NCI-H2107 treated with DMSO at 0.1 percent for 48 hours (cell line): ENCODE measurements around the gene UCKL1.
"Not testable (repeated sequence)": the region's sequence is repeated elsewhere in the genome, so short reads cannot be mapped to it uniquely, and the experiment has no call there.

Experiments
- DNase-seq: peaks from one replicate; lab custom pipeline; 2025; ENCODE audit not compliant: unreplicated experiment; lab: John Stamatoyannopoulos, UW

Gene UCKL1

DNA sequence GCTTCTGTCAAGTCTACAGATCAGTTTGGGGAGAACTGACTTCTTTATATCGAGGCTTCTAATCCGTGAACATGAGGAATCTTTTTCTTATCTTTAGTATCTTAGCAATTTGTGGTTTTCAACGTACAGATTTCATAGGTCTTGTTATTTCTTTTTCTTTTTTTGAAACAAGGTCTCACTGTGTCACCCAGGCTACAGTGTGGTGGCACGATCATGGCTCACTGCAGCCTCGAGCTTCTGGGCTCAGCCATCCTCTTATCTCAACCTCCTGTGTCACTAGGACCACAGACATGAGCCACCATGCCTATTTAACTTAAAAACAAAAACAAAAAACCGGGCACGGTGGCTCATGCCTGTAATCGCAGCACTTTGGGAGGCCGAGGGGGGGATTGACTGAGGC is 32.0 kb downstream of the UCKL1 start:
- no peak for DNase-seq

DNA sequence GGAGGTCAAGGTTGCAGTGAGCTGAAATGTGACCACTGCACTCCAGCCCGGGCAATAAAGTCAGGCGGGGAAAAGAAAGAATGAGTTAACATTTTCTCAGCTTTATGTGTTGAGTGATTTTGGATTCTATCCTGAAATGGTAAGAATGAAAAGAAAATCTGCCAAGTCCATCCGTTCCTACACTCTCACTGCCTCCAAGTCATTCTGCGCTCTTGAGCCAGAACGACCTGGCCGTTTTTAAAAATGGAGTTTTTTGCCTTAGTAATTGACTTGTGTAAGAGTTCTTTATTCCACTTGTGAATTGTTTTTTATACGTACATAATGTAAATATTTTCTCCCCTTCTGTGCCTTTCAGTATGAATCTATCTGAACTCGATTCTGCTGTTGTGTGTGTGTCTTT is 32.6 kb downstream of the UCKL1 start:
- no peak for DNase-seq

DNA sequence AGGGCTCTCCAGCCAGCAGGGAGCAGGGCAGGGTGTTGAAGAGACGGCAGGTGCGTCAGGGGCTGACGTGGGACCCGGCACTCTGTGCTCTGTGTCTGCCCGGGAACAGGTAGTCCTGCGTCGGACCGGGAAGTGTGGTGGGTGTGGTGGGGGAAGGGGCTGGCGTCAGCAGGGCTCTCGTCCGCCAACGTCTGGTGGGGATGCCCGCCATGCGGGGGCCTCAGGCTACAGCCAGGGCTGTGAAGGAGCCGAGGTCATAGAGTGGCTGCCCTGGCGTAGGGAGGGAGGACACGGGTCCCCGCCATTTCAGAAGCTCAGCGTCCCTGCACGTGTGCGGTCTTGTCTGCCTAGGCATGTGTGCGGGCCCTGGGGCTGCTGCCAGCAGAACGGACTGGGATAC is 36.0 kb downstream of the UCKL1 start:
- no peak for DNase-seq

DNA sequence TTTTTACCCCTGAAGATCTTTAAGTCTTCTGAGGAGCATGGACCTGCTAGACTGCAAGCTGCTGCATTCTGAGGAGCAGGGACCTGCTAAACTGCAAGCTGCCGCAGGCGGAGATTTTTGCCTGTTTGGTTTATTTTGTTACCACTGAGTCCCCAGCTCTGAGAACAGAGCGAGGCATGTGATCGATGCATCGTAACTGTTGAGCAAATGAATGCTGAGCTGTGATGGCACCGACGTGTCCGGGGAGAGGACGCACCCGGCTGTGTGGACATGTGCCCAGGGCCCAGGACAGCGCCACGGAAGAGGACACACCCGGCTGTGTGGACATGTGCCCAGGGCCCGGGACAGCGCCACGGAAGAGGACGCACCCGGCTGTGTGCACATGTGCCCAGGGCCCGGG is 37.1 kb downstream of the UCKL1 start:
- DNase-seq = no peak

DNA sequence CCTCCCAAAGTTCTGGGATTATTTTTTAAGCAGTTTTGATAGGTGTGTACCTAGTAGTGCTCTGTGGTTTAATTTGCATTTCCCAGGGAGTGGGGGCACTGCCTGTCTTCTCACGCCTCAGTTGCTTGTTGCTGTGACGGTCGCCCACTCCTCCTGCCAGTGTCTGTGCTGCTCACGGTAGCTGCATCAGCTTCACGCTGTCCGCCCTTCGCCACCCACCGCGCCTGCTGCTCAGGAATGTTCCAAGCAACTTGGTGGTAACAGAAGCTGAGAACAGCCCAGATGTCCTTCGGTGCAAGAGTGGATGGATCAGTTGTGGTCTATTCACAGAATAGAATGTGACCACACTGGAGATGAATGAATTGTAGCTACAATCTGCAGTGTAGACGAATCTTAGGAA is 38.4 kb downstream of the UCKL1 start:
- DNase-seq = no peak

DNA sequence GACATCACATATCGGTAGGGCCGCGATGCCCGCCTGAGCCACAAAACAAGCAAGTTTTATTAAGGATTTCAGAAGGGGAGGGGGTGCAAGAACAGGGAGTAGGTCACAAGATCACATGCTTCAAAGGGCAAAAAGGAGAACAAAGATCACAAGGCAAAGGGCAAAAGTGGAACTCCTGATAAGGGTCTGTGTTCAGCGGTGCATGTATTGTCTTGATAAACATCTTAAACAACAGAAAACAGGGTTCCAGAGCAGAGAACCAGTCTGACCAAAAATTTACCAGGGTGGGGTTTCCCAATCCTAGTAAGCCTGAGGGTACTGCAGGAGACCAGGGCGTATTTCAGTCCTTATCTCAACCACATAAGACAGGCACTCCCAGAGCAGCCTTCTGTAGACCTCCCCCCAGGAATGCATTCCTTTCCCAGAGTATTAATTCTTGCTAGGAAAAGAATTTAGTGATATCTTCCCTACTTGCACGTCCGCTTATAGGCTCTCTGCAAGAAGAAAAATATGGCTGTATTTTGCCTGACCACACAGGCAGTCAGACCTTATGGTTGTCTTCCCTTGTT is 39.8 kb downstream of the UCKL1 start:
- not testable (repeated sequence) for DNase-seq

DNA sequence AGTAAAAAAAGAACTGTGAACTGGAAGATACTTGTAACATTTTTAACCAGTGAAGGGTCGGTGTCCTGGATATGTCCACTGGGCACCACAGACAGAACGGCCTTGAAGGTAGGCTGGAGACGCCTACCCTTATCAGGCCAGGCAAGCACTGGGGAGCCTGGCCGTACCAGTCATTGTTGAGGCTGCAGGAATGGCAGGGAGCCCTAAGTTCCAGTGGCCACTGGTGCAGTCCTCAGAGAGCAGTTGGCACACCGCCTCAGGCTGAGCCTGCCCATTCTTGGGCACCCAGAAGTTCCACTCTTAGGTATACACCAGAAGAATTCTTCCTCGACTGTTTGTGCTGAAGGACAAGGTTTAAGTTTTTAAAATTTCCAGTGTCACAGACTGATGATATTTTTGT is 40.7 kb downstream of the UCKL1 start:
- DNase-seq = no peak

DNA sequence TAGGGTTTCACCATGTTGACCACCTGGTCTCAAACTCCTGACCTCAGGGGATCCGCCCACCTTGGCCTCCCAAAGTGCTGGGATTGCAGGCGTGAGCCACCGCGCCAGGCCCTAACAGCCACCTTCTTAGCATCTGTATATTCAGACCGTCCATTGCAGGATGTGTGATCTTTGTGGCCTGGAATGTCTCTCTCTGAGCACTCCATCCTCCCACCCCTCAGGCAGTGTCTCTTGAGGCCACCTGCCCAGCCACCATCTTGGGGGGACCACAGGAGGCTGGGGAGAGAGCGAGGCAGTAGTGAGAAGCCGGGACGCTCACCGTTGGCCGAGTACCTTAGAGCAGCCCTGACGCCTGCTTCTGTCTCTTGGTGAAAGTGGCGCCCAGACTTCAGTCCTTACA is 42.4 kb downstream of the UCKL1 start:
- no peak for DNase-seq

DNA sequence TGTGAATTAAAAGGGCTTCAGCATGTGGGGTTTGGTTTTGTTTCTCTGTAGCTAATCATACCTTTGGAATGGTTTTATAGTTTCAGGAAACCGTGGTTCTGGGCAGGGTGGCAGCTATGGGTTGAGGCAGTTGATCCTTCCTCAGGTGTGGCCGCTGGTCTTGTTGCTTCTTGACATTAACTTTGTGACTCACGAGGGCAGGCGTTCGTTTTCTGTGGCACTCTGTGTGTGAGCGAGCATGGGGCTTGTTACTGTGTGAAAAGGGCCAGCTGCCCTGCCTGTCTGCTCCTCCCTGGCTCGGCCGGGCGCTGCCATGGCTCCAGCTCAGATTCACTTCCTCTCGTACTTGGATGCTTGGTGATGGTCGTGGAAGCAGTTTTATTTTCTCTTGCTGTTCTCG is 45.0 kb downstream of the UCKL1 start:
- DNase-seq = no peak

DNA sequence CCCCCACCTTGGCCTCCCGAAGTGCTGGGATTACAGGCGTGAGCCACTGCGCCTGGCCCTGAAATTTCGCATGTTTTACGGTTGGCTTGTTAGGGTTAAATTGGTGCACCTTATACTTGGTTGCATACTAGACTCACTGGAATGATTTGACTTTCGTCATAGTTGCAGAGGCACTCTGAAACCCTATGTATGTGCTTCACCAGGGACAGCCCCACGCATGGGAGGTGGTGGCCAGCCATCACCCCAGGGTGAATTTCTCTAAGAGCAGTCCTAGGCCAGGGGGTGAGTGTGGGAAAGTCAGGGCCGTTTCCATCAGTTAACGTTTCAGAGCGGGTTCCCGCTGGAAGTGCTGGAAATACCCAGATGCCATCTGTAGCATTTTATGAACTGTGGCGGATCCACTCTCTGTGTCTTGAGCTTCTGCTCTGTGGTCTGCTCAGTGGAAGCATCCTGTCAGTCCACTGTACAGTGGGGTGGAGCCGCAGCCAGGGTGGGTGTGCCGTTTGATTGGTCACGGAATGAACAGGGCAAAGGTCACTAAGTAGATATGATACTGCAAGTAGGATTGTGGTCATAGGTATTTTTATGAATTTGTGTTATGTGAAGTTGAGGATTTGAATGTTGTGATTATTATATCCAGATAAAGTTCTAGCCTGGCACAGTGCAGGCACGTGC is 48.1 kb downstream of the UCKL1 start:
- no peak for DNase-seq

DNA sequence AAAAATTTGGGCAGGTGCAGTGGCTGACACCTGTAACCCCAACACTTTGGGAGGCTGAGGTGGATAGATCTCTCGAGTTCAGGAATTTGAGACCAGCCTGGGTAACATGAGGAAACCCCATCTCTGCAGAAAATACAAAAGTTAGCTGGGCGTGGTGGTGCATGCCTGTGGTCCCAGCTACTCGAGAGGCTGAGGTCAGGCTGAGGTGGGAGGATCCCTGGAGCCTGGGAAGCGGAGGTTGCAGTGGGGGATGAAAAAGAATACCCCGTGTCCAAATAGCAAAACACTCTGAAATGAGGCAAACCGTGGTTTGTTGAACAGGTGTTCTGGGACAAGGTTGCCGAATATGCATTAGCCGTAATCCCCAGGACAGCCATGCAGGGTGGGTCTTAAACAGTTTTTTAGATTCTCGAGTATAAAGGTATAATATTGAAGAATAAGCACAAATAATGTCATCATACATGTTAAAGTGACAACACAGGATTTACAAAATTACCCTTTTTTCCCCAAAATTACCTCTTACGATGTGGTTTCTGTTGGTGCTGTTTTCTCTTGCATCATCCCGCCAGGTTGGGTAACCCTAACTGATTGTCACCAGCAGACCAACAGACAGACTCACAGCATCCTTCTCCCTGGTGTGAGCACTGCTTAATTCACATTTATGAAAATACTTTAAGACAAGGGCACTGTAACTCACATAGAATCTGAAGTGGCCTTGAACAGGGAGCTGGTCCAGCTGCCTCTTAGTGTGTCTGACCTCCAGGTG is 52.2 kb downstream of the UCKL1 start:
- DNase-seq = no peak

DNA sequence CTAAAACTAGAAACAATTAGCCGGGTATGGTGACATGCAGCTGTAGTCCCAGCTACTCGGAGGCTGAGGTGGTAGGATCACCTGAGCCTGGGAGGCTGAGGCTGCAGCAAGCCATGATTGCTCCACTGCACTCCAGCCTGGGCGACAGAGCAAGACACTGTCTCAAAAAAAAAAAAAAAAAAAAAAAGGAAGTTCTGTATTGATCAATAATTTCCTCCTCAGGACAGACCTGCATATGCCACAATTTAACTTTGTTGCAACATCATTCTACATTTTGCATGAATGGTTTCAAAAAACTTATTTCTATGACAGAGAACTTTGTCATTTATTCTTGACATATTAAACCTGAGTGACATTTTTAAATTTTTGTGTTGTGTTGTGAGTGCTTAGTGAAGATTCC is 55.8 kb downstream of the UCKL1 start:
- DNase-seq = no peak

DNA sequence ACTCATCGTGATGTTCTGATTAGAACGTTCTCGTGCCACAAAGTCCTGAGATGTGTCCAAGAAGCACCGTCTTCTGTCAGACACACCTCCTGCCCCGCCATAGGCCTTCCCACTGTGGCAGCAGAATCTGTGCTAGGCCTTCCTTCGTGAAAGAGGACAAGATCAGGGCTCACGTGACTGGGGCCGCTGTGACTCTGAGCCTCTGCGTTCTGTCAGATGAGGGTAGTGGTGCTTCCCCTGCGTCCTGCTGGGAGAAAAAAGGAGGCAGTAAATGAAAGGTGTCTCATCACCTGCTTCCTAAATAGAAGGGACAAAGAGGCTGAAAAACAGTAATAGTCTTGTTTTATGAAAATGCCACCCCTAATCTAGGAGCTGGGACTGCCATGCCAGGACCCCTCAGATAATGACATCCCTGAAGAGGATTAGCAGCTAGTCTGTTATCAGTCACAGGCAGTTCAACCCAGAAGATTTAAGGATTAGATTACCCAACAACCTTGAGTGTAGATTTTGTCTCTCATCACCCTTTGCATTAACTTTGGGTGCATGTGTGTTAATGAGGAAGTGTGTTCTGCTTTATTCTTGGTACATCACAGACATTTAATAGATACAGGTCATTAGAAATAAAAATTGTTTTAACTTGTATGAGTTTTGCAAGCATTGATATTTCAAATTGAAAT is 57.2 kb downstream of the UCKL1 start:
- DNase-seq = no peak

DNA sequence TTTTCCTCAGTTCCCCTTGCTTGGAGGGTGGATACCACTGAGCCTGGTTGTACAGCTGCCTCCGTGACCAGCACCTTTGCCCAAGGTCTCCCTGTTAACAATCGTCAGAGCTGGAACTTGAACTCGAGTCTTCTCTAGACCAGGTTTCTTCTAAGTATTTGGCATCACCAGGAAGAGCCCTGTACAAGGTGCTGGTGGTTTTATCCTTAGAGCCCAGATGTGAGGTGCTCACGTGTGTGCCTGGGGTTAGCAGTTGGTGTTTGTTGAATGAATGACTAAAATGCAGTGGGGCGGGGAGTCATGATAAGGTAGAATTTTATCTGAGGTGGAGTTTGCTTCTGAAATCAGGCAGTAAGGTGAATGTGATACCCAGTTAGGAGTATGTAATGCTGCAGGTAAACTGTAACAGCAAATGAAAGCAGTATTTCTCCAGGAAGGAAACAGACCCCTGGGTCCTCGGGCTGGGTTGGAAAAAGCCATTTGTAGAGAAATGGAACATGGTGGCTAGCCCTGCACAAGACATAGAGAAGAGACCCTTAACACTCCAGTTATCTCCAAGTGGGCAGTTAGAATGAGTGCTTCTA is 58.1 kb downstream of the UCKL1 start:
- no peak for DNase-seq

DNA sequence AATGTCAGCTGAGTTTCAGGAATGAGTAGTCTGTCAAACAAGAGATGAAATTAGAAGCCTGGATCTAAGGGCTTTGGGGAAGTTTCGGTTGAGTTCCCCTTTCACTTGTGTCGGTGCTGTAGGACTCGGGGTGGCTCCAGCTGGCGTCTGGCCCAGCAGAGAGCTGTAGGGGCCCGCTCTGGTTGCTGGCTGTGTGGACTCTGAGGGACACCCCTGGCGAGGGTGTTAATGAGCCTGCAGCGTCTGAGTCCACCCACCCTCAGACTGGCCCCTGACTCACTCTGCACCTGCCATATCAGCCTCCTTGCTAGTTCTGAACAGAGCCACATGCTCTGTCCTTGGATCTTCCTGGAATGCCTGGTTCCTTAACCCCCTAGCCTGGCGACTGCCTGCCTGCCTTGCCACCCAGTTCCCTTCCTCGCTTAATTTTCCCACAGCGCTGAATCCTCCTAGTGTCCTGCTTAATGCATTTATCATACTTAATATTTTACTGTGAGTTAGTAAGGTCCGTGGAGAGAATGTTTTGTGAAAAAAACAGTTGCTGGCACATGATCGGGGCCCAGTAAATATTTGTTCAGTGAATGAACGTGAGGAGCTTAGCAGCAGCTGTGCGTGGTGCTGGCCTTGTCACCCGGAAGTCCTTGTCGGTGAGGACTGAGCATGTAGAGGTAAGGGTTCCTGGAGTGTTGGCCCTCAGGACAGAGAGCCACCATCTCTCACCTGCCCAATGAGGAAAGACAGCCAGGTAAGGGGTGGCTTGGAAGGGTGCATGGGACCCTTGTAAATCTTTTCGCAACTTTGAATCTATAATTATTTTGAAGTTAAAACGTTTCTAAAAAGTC is 59.7 kb downstream of the UCKL1 start:
- peak; percentile 48 for DNase-seq

DNA sequence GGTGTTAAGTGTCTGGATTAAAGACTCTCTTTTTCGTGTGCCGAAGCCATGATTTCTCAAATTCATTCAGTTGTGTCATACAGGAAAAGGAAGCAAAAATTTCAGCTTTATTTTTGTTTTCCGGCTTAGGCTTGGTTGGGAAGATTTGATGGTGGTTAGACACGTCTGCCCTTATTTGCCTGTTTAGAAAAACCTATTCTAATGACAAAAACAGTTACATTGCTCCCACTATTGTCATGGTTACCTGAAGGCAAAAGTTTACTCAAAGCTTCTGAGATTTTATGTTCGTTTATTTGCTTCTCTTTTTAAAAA is 60.3 kb downstream of the UCKL1 start:
- no peak for DNase-seq

DNA sequence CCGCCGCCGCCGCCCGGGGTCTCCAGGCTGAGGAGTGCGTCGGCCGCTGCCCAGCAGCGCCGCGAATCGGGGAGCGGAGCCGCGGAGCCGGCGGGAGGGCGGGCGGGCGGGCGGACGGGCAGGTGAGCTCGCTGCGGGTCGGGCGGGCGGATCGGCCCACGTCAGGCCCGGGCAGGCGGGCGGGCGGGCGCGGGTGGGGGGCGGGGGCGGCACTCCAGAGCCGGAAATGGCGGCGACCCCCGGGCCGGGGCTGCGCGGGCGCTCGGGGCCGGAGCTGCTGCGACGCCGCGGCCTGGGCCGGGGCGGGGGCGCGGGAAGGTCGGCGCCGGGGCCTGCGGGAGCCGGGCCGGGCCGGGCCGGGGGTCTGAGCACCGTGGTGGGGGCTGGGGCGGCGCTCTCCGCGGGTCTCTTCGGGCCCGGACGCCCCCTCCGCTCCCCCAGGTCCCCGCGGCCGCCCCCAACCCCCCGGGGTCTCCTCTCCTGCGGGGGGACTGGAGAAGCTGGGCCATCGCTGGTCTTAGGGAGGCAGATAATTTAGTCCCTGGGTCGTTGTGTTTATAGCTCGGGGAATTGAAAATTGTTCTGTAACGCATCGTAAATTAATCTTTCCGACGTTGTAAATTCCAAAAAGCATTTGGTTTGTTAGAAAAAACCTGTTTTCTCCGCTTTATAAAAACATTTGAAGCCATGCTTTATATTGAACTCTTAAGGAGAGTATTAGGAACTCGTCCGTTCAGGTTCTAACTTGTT is 60.8 kb downstream of the UCKL1 start:
- no peak for DNase-seq

DNA sequence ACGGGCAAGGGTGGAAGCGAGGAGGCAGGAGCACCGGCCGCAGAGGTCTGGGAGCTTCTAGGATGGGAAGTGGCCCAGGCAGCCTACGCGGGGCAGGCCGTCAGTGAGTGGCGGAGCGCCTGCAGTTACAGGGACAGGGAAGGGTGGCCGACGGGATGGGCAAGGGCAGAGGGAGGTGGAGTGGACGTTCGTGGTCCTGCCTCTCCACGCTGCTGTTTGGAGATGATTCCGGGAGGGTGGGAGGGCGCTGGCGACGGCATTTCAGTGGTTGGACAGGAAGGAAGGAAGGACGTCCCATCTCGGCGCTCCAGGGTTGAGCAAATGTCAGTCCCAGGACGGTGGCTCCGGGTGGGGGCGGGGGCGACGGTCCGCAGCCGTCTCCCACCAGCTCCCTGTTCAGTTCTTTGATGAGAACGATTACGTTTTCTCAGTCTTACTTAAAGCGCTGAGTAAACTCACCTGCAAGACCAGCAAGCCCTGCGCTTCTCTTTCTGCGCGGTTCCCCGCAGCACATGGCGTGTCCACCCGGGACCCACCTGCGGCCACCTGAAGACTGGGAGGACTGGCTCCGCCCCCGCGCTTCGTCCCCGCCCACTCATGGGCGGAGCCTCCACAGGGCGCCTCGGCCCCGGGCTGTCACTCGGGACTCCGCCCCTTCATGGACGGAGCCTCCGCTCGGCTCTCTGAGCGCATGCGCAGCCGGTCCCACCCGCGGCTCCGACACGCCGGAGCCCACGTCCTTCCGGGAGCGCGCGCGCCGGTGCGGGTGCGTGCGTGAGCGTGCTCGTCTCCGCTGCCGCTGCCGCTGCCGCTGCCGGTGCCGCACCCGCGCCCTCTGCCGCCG is 61.6 kb downstream of the UCKL1 start, which contains the start of gene DNAJC5:
DNAJC5 (plus strand) TSS at position 769 of the 844 bp plus-strand sequence. CDS start 33,220 bp downstream, outside the sequence.
- DNase-seq = peak; percentile 75

DNA sequence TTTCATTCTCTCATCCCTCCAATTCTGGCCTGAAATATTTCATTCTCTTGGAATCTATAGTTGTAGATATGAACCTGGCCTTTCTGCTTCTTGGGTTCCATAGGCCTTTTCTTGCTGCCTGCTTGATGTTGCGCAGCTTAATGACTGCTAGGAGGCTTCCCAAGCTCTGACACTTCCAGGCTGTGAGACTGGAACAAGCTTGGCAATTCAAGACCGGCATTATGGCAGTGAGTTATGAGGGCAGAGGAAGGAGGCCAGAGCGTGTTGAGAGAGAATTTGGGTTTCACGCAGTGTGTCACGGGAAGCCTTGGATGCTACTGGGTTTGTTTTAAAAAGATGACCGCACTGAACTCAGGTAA is 62.2 kb downstream of the UCKL1 start:
- no peak for DNase-seq
